AG10803 (cell line): ENCODE measurements around the gene SSTR5.

Experiments used
- DNase-seq: peaks from one replicate; pipeline ENCODE4 v3.0.0; 2010; ENCODE audit warnings: low read depth
- H3K4me3 ChIP-seq: 2 replicates; pipeline ENCODE4 v1.5.1; 2011; ENCODE audit warnings: mild to moderate bottlenecking, low read length, control low read depth
- TF ChIP-seq, protein P1 (sequence below): conservative IDR thresholded peaks from 2 replicates; pipeline ENCODE4 v1.5.1; 2011; ENCODE audit warnings: mild to moderate bottlenecking, low read length, control low read depth, inconsistent platforms

Gene SSTR5

DNA sequence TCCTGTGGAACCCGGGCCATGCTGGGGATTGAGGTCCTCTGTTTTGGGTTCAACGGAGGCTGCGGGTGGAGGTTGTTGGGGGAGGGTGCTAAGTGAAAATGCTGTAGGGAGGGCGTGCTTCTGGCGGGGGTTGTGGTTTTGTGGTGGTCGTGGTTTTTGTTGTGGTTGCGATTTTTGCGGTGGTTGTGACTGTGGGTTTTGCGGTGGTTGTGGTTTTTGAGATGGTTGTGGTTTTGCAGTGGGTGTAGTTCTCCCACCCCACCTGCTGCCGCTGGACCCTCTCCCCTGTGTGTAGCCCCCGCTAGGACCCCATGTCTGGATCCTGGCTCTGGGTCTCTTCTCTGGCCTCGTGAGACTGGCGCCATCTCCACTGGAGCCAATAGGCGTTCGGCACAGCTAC is 4.9 kb upstream of the SSTR5 start:
- no peak for DNase-seq
- TF ChIP-seq, protein P1, sequence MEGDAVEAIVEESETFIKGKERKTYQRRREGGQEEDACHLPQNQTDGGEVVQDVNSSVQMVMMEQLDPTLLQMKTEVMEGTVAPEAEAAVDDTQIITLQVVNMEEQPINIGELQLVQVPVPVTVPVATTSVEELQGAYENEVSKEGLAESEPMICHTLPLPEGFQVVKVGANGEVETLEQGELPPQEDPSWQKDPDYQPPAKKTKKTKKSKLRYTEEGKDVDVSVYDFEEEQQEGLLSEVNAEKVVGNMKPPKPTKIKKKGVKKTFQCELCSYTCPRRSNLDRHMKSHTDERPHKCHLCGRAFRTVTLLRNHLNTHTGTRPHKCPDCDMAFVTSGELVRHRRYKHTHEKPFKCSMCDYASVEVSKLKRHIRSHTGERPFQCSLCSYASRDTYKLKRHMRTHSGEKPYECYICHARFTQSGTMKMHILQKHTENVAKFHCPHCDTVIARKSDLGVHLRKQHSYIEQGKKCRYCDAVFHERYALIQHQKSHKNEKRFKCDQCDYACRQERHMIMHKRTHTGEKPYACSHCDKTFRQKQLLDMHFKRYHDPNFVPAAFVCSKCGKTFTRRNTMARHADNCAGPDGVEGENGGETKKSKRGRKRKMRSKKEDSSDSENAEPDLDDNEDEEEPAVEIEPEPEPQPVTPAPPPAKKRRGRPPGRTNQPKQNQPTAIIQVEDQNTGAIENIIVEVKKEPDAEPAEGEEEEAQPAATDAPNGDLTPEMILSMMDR = no peak
- H3K4me3 ChIP-seq = no peak overlapping the region

DNA sequence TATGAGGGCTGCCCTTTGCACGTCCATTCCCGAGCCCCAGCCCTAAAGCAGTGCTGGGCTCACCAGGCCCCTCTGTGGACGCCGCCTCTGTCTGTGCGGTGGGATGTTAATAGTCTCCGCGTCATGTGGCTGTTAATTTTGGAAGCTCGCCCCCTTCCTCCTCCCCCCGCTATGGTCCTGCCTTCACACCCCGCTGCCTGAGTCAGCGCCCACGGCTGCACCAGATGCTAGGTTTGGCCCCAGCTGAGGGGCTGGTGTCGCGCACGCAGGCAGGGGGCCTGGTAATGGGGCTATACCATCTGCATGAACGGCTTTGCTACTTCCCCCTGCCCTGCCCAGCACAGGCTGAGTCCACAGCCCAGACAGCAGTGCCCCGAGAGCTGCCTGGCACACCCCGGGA is 4.1 kb upstream of the SSTR5 start:
- TF ChIP-seq, protein P1 = no peak
- no peak overlapping the region for H3K4me3 ChIP-seq
- no peak for DNase-seq

DNA sequence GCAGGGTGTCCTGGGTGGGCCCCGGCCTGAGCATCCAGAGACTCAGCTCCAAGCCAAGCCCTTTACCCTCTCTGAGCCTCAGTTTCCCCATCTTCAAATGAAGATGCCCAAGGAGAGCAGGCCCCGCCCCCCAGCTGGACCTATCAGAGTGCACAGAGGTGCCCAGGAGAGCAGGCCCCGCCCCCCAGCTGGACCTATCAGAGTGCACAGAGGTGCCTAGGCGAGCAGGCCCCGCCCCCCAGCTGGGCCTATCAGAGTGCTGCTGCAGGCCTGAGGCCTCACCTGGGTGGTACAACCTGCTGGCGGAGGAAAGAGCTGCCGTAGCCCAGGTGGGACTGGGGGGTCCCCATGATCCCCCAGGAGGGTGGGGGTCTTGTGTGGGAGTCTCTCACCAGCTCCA is 3.4 kb upstream of the SSTR5 start:
- TF ChIP-seq, protein P1 = no peak
- no peak overlapping the region for H3K4me3 ChIP-seq
- DNase-seq = no peak

DNA sequence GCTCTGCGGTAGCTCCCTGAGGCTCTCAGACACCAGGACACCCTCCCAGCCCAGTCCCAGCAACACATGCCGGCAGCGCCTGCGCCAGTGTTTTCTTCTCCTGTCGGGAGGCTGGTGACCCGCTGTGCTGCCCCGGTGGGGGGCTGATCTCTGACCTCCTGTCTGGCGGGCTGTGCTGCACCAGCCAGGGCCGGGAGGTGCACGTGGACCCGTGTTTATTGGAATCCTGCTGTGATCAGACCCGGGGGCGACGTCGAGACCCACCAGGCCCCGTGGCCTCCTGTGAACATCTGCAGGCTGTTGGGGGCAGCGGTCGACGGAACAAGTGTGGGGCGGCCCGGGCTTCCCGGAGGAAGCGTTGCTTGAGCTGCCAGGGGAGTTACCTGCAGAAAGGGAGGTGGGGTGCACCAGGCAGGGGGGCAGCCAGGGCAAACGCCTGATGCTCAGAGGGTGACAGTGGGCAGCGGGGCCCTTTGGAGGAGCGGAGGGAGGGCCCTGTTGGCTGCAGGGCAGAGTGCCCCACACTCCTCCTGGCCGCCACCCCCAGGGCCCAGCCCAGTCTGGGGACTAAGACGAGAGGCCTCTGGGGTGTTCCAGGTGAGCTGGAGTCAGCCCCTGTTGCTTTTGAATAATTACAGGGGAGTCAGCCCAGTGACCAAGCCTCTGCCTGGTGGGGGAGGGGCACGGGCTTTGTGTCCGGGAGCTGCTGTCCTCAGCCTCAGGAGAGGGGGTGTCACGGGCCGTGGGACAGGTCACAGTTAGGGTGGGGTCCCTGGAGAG is 2.3 kb upstream of the SSTR5 start:
- no peak for DNase-seq
- H3K4me3 ChIP-seq = no peak overlapping the region
- TF ChIP-seq, protein P1 = no peak

DNA sequence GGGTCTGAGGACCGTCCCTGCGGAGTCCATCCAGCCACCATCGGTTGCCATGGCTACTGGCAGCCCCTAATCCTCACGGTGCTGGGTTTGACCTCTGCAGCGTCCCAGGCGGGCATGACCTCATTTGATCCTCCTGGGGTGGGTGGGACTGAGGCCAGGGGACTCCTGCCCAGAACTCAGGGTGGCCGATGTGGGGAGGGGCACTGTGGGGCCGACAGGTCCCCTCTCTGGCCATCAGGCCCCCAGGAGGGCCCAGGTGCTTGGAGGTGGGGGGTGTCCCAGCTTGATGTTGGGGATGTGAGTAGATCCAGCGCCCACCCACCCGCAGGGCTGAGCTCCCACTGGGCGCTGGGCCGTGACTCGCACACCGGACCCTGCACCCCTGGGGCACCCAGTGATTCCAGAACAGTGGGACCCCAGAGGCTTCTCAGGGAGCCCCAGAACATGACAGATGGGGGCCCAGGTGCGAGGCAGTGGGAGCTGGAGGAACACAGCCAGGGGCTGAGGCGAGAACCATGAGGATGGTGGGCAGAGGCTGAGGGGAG is 1.6 kb upstream of the SSTR5 start:
- no peak for DNase-seq
- TF ChIP-seq, protein P1 = no peak
- no peak overlapping the region for H3K4me3 ChIP-seq

DNA sequence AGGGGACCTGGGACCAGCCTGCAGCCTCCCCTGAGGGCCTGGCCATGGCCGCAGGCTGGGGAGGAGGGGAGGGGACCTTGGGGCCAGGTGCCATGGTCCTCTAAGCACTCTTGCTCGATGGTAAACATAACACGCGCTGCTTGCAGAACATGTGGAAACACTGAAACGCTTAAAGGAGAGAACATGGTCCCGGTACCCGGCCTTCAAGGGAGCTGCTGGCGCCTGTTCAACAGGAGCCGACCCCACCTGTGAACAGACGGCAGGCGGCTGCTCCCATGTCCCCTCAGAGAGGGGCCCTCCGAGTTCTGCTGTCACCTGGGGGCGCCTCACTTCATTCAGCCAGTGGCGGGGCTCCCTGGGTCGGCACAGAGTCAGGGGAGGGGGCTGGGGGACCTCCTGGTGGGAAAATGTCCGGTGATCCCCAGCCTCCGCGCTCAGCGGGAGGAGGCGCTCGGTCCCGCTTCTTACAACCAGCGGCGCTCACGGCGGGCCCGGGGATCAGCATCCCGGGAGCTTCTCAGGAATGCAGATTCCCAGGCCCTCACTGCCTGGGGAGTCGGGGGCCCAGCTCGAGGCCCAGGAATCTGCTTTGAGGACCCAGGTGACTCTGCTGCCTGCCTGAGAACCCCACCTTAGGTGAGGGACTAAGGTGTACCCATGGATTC is 854 bp upstream of the SSTR5 start:
- TF ChIP-seq, protein P1 = no peak
- no peak for DNase-seq
- no peak overlapping the region for H3K4me3 ChIP-seq

DNA sequence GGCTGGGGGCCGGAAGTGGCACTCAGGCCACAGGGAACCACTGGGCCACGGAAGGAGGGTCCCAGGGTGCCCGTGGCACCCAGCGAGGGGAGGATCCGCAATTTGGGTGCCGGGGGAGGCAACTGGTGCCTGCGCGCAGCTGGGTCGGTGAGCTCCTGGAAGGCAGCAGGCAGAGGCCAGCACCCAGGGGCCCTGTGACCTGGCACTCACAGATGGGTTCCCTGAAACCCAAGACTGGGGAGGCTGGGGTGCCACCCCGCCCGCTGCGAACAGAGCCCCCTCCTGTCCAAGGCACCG is 663 bp downstream of the SSTR5 start:
- TF ChIP-seq, protein P1 = no peak
- DNase-seq = no peak

More for the DNA sequence above, 663 bp downstream of the SSTR5 start:
- H3K4me3 ChIP-seq = no peak overlapping the region
